Tongue (tissue), 2 donors: Measurements from ENCODE around the gene SEPTIN12. TPM values are rescaled to one million over a fixed set of nuclear protein-coding genes. Genes with fewer than 3 reads are reported as not detected.

Source experiments
- small RNA-seq: library from RNA; depleted of rRNA; stranded (forward); fragments of <200 nt; gene quantifications from one replicate; pipeline ENCODE3, GENCODE V24; 2014; ENCODE audit warnings: low replicate concordance
- total RNA-seq: library from RNA; depleted of rRNA; stranded (reverse); fragments of >200 nt; gene quantifications from one replicate; pipeline ENCODE4 v1.2.3, GENCODE V29; 2014

The SEPTIN12 gene
- total RNA-seq, 1 donor from 2014 or later = not detected

Small RNA genes lying within 50 kb of the gene (small RNA-seq; reads per million reads assigned to genes)
- not detected for gene RF00017

Other genes with a start within 250 kb of the SEPTIN12 start
- 10.6 TPM for gene CDIP1, start 249.6 kb downstream of the SEPTIN12 start, total RNA-seq
- 0.72 TPM for gene C16orf96, start 232.0 kb downstream of the SEPTIN12 start, total RNA-seq
- 13.3 TPM for gene UBALD1, start 173.5 kb downstream of the SEPTIN12 start, total RNA-seq
- 34.6 TPM for gene MGRN1, start 163.5 kb downstream of the SEPTIN12 start, total RNA-seq
- gene NUDT16L1, start 94.8 kb downstream of the SEPTIN12 start, total RNA-seq = 38.2 TPM
- gene ANKS3, start 54.1 kb downstream of the SEPTIN12 start, total RNA-seq = 20.7 TPM
- 0.41 TPM for gene DNAAF8, start 53.8 kb downstream of the SEPTIN12 start, total RNA-seq
- gene ZNF500, start 21.2 kb downstream of the SEPTIN12 start, total RNA-seq = 23.6 TPM
- not detected for gene SMIM22, start 7.0 kb upstream of the SEPTIN12 start, total RNA-seq
- gene ROGDI, start 14.3 kb upstream of the SEPTIN12 start, total RNA-seq = 12.6 TPM
- gene GLYR1, start 58.9 kb upstream of the SEPTIN12 start, total RNA-seq = 42.0 TPM
- gene UBN1, start 59.1 kb upstream of the SEPTIN12 start, total RNA-seq = 19.7 TPM
- 105 TPM for gene PPL, start 148.8 kb upstream of the SEPTIN12 start, total RNA-seq
- gene SEC14L5, start 170.0 kb upstream of the SEPTIN12 start, total RNA-seq = 3.1 TPM
- gene NAGPA, start 245.6 kb upstream of the SEPTIN12 start, total RNA-seq = 4.4 TPM